ENCODE data around the gene APH1B.
"Not testable (repeated sequence)": the region's sequence is repeated elsewhere in the genome, so short reads cannot be mapped to it uniquely, and the experiment has no call there.

APH1B gene

DNA sequence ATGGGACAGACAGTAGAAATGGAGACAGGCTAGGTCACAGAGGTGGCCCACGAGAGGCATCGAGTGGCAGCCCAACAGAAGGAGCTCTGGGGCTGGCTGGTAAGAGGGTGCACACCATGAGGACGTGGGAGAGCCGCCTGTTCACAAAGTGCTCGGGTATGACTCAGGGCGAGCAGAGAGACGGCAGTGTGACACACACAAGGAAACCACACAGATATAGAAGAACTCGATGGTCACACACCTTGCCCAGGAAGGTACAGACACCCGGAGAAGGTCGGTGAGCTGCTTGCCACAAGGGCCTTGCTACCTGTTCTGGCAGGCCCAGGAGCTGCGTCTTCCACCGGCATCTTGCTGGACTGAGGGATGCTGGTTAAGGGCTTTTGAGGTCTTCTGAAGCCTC lies 54.1 kb downstream of the APH1B start:
- no peak for DNase-seq (ENCODE audit: low read depth)

GRCh38 chr15:63332367-63333124 lies 55.1 kb downstream of the APH1B start:
- no peak for DNase-seq (ENCODE audit: low read depth)

DNA sequence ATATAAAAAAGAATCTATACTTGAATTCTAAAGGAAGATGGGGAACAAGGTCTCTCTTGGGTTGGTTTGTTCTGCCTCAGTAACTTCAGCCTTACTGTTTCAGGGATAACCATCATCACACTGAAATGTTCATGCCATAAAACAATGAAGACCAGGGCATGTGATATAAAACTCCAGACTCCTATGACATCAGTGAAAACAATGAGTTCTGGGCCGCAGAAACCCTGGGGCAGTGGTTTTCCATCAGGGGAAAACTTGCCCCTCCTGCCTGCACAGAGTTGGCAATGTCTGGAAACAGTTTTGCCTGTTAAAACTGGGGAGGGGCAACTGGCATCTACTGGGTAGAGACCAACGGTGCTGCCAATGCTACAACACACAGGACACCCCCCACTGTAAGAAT lies 57.4 kb downstream of the APH1B start:
- DNase-seq (ENCODE audit: low read depth) = no peak

DNA sequence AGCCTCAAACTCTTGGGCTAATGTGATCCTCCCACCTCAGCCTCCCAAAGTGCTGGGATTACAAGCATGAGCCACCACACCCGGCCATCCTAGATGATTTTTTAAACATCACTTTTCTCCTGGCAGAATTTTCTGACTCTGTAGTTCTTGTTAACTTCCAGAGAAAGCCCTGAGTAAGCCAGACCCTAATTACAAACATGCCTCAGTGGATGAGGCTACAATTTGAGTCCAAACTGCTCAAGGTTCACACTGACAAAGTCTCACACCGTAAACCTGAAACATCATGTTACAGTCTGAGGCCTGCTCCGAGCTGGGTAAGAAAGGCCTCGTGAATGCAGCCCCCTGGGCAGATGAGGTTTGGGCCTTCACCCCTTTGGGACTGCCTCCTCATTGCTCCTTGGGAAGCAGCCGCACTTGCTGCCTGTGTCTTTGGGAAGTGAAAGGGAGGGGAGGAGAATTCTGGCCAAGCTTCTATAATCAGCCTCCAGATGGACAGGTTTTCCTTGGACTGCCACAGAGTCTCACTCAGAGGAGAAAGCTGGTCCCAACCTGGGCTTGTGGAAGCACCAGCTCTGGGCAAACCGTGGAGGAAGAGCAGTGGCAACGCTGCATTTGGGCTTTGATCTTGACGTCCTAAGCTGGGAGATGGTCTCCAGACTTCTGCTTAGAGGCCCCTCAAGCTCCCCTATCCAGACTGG lies 58.3 kb downstream of the APH1B start:
- DNase-seq (ENCODE audit: low read depth) = no peak

DNA sequence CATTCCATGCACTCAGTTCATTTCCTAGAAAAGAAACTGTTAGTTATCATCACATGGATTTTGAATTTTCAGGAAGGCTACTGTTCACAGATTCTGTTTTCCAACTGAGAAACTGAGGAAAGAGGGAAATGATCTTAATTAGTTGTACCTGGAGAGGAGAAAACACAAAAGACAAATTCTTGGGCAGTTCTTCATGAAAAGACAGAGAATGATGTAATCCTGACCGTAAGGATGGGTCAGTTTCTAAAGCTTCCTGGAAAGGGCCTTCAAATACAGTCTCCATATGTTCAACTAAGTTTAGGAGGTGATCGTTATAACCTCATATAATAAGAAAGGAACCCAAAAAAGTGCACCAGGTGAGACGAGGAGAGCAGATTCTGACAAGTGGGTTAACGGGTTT lies 59.6 kb downstream of the APH1B start:
- DNase-seq (ENCODE audit: low read depth) = no peak

- no peak for DNase-seq (ENCODE audit: low read depth)
These were observed 60.8 kb downstream of the APH1B start for GRCh38 chr15:63338170-63338569.

DNA sequence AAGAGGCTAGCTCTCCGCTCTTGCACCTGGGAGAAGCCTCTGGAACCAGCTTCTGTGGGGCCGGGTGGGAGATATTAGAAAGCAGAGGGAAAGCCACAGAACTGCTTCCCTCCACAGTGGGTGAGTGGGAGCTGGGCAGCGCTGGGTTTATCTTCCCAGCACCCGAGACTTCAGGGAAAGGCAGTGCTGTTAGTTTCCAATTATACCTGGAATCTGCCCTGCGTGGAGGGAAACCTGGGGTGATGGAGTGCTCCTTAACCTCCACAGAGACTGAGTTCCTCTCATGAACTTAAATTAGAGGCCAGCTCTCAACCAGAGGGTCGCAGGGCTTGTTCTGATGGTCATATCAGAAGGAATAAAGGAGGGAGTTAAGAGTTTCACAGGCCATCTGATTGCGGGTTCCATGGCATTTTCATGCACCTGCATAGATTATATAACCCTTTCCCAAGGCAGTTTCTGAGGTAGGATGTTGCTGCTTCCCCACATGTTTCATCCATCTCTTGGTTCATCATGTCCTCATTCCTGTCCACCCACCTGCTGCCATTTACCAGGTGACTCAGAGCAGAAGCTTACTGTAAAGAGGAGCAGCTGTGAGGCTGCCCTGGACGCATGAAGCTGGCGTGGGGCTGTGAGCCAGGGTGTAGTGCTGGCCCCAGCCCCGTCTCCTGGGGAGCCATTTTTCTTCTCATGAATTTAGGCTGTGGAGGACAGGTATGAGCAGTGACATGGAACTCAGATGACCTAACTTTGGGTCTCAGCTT lies 61.8 kb downstream of the APH1B start:
- DNase-seq (ENCODE audit: low read depth) = no peak

- DNase-seq (ENCODE audit: low read depth) = no peak
These were observed 62.4 kb downstream of the APH1B start for GRCh38 chr15:63339836-63340235.

- DNase-seq (ENCODE audit: low read depth) = no peak
These were observed 62.9 kb downstream of the APH1B start for GRCh38 chr15:63340353-63340752.

DNA sequence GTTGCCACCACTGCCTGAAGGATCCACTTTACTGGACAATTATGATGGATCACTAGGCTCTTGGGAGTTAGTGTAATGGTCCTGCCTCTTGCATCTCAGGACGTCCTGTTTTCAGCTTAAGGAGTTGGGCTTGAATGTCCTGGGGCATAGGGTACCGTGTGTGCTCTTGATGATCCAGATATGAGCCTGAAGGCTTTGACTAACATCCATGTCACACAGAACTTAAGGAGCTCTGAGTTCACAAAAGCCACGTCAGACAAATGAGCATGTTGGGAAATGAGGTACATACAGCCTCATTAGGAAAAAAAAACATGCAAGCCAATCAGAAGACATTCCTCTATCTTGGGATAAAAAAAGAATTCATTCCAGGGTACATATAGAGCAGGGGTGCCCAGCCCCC lies 63.5 kb downstream of the APH1B start:
- no peak for DNase-seq (ENCODE audit: low read depth)

DNA sequence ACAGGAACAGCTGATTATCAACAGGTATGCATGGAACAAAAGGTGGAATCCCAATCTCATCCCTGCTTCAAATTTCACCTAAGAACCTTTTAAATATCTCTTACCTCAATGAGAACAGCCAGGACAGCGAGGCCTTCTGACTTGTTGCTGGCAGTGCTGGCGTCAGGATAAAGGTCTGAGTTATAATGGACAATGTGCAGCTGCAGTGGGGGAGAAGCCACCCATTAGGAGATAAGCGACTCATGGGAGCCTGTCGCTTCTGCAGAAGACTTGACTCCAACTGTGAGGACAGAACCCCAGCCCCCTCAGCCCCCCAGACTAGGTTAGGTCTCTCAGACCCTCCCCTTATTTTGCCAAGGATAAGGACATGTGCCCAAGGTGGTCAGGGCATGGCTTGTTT lies 64.5 kb downstream of the APH1B start:
- no peak for DNase-seq (ENCODE audit: low read depth)

DNA sequence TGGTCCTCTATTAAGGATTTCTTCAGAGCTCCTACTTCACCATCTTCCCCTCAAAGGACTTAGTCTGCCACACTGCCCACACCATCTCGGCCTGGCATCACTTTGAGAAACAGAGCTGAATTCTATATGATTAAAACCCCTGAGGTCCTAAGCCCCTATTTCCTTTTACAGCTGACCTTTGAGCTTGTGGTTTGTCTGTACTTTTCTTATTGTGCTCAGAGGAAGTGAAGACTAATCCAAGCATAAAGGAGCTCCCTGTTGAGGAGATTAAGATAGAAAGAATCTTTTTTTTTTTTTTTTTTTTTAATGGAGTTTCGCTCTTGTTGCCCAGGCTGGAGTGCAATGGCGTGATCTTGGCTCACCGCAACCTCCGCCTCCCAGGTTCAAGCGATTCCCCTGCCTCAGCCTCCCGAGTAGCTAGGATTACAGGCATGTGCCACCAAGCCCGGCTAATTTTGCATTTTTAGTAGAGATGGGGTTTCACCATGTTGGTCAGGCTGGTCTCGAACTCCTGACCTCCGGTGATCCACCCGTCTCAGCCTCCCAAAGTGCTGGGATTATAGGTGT lies 65.7 kb downstream of the APH1B start:
- not testable (repeated sequence) for DNase-seq (ENCODE audit: low read depth)

- no peak for DNase-seq (ENCODE audit: low read depth)
These were observed 67.5 kb downstream of the APH1B start for GRCh38 chr15:63344731-63345390.

DNA sequence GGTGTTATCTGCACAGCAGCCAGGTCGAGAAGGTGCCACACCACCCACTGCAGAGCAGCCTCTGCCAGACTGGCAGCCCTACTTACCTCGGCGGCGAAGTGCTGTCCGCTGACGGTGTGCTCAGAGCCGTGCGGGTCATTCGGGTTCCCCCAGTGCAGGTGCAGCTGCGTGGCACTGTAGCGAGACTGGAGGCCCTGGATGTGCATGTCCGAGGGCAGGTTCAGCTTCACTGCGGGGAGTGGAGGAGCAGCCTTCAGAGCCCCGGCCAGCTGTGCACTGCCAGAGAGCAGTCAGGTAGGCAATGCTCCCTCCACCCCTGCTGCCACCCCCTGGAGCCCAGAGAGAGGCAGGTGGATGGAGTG lies 68.0 kb downstream of the APH1B start:
- DNase-seq (ENCODE audit: low read depth) = no peak

GRCh38 chr15:63347074-63347857 lies 69.9 kb downstream of the APH1B start:
- DNase-seq (ENCODE audit: low read depth) = no peak

GRCh38 chr15:63348392-63348791 lies 71.0 kb downstream of the APH1B start:
- no peak for DNase-seq (ENCODE audit: low read depth)

DNA sequence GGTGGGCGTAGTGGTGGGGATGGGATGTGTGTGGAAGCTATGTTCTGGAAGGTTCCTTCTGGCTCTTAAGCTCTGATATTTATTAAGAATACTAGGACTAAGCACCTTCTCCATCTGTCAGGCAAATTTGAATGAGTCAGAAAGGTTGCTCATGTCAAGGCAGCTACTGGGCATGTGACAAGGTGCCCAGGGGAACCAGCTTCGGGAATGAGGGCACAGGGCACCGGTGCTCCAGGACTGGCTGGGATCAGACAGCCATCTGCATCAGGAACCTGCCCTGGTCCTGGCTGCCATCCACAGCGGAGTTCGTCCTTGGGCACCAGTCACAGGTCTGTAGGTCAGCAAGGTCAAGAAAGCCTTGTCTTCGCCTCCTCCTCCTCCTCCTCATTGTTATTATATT lies 71.8 kb downstream of the APH1B start:
- no peak for DNase-seq (ENCODE audit: low read depth)

- DNase-seq (ENCODE audit: low read depth) = no peak
These were observed 72.2 kb downstream of the APH1B start for GRCh38 chr15:63349621-63350020.

GRCh38 chr15:63350178-63350621 lies 72.8 kb downstream of the APH1B start:
- no peak for DNase-seq (ENCODE audit: low read depth)

- DNase-seq (ENCODE audit: low read depth) = no peak
These were observed 73.8 kb downstream of the APH1B start for GRCh38 chr15:63351170-63351569.

DNA sequence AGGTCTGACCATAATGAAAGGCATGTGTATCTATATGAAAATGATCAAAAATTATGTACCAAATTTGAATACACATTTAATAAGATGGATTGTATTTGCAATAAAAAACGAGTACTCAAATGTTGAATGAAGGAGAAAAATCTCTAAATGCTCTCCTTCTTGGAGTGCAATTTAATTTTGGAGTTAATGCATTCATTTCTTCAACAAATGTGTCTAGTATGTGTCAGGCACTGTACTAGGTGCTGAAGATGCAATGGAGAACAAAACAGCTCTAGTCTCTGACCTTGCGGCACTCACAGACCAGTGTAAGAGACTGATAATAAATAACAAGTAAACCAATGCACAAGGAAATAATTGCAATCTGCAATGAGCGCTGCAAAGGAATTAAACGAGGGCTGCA lies 75.4 kb downstream of the APH1B start:
- DNase-seq (ENCODE audit: low read depth) = no peak

All from stimulated activated CD8-positive, alpha-beta memory T cell treated with anti-CD3 and anti-CD28 coated beads, Interleukin-7, amount 100 ng/mL, for 24 hours (primary cell).